ENCODE data around the gene USP13.
"Not testable (repeated sequence)": the region's sequence is repeated elsewhere in the genome, so short reads cannot be mapped to it uniquely, and the experiment has no call there.

Gene USP13

DNA sequence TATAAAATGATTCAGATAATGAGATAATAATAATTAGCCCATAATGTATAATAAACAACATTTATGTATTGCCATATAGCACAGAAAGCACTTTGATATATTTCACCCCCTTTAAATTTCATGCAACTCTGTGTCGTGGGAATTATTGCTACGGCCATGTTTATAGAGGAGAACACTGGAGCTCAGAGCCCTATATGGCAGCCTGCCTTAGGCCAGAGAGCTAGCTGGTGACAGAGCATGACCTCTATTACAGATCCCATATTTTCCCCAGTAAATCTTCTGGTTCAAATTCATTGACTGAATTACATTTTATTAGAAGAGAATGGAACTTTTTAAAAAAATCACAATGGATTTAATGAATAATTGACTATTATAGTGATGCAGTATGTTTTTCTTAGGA is 25.0 kb downstream of the USP13 start:
- TF ChIP-seq, protein P1, sequence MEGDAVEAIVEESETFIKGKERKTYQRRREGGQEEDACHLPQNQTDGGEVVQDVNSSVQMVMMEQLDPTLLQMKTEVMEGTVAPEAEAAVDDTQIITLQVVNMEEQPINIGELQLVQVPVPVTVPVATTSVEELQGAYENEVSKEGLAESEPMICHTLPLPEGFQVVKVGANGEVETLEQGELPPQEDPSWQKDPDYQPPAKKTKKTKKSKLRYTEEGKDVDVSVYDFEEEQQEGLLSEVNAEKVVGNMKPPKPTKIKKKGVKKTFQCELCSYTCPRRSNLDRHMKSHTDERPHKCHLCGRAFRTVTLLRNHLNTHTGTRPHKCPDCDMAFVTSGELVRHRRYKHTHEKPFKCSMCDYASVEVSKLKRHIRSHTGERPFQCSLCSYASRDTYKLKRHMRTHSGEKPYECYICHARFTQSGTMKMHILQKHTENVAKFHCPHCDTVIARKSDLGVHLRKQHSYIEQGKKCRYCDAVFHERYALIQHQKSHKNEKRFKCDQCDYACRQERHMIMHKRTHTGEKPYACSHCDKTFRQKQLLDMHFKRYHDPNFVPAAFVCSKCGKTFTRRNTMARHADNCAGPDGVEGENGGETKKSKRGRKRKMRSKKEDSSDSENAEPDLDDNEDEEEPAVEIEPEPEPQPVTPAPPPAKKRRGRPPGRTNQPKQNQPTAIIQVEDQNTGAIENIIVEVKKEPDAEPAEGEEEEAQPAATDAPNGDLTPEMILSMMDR (IDR thresholded peaks at IDR 0.05) = no peak
- Histone ChIP-seq H3K4me3 (no peak overlapping the region), H3K27ac (no peak overlapping the region), H3K9me3 (no peaks in the 10 kb centered on the region), H3K27me3 (no peaks in the 10 kb centered on the region), H3K4me1 (peaks cover 0 to 9% (median 0%) of the 10 kb centered on the region in 4 donors), H3K36me3 (no peaks in the 10 kb centered on the region)
- intact Hi-C loops (cut with DNase I; ENCODE audit: low total_unique reads) = no loop called here
- no peak for DNase-seq

- intact Hi-C loops (cut with DNase I; ENCODE audit: low total_unique reads) = no loop called here
- peaks cover 0 to 9% (median 0%) of the 10 kb centered on the region in 4 donors for H3K4me1 ChIP-seq
- no peak overlapping the region for H3K4me3 ChIP-seq
- H3K27ac ChIP-seq = no peak overlapping the region
- TF ChIP-seq, protein P1 (IDR thresholded peaks at IDR 0.05) = no peak
- no peaks in the 10 kb centered on the region for H3K9me3 ChIP-seq
- peaks cover 0 to 6% (median 5%) of the 10 kb centered on the region in 3 donors for H3K36me3 ChIP-seq
- no peak for DNase-seq
- H3K27me3 ChIP-seq = no peaks in the 10 kb centered on the region
Measured at GRCh38 chr3:179681492-179682263, 28.8 kb downstream of the USP13 start.

- intact Hi-C loops (cut with DNase I; ENCODE audit: low total_unique reads) = no loop called here
- H3K27ac ChIP-seq = no peak overlapping the region
- peaks cover 0 to 9% (median 0%) of the 10 kb centered on the region in 4 donors for H3K4me1 ChIP-seq
- H3K27me3 ChIP-seq = no peaks in the 10 kb centered on the region
- TF ChIP-seq, protein P1 (IDR thresholded peaks at IDR 0.05) = no peak
- H3K9me3 ChIP-seq = no peaks in the 10 kb centered on the region
- DNase-seq = no peak
- no peak overlapping the region for H3K4me3 ChIP-seq
- H3K36me3 ChIP-seq = peaks cover 0 to 6% (median 5%) of the 10 kb centered on the region in 3 donors
Measured at GRCh38 chr3:179682426-179683080, 29.7 kb downstream of the USP13 start.

GRCh38 chr3:179683286-179683685 is 30.4 kb downstream of the USP13 start:
- H3K4me3 ChIP-seq; intact Hi-C loops (cut with DNase I; ENCODE audit: low total_unique reads); H3K4me1 ChIP-seq; H3K27me3 ChIP-seq; H3K27ac ChIP-seq; H3K9me3 ChIP-seq; DNase-seq: not testable (repeated sequence)
- peaks cover 0 to 11% (median 5%) of the 10 kb centered on the region in 3 donors for H3K36me3 ChIP-seq

DNA sequence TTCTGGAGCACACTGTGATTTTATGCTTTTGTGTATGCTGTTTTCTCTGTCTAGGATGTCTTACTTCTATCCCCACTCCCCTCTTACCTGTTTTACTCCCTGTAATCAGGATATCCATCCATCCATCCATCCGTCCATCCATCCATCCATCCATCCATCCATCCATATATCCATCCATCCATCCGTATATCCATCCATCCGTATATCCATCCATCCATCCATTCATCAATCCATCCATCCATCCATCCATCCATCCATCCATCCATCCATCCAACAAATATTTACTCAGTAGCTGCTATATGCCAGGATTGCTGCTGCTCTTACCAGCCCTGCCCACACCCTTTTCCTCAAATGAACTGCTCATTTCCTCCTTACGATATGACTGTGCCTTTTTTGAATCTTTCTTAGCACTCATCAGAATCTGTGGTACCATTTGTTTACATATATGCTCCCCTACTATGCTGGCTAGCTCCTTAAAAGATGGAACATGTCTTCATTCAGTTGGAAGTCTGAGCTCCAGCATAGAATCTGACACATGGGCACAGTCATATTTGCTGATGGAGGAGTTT is 35.2 kb downstream of the USP13 start:
- H3K9me3 ChIP-seq = no peaks in the 10 kb centered on the region
- H3K4me1 ChIP-seq = no peaks in the 10 kb centered on the region
- intact Hi-C loops (cut with DNase I; ENCODE audit: low total_unique reads) = no loop called here
- no peaks in the 10 kb centered on the region for H3K27me3 ChIP-seq
- H3K4me3 ChIP-seq = no peak overlapping the region
- no peak overlapping the region for H3K27ac ChIP-seq
- TF ChIP-seq, protein P1 (IDR thresholded peaks at IDR 0.05) = no peak
- no peak for DNase-seq
- H3K36me3 ChIP-seq = peaks cover 7 to 21% (median 11%) of the 10 kb centered on the region in 3 donors

GRCh38 chr3:179688850-179689249 is 36.0 kb downstream of the USP13 start:
- Histone ChIP-seq H3K27me3 (no peaks in the 10 kb centered on the region), H3K9me3 (no peaks in the 10 kb centered on the region), H3K27ac (no peak overlapping the region), H3K4me1 (no peaks in the 10 kb centered on the region), H3K4me3 (no peak overlapping the region), H3K36me3 (peaks cover 7 to 29% (median 16%) of the 10 kb centered on the region in 3 donors)
- DNase-seq = no peak
- intact Hi-C loops (cut with DNase I; ENCODE audit: low total_unique reads) = no loop called here
- TF ChIP-seq, protein P1 (IDR thresholded peaks at IDR 0.05) = no peak
